Activated B cell treated with CpG ODN at 0.5 μM for 24 hours (primary cell): Measurements from ENCODE around the gene PIGU. TPM values are rescaled to one million over a fixed set of nuclear protein-coding genes. Genes with fewer than 3 reads are reported as not detected.

ENCODE experiments used
- ATAC-seq: fragments of 200-7000 bp; cut with Tn5 transposase; one replicate; pipeline ENCODE4 v1.10.0; 2021; ENCODE audit warnings: low read depth, mild to moderate bottlenecking, moderate library complexity
- CTCF ChIA-PET: fragments of 350-600 bp; sonication (Branson Sonifier 250); formaldehyde crosslinking; loops from one replicate; lab custom pipeline; 2021; ENCODE audit warnings: antibody characterized with exemption; lab: Charles Lee
- POLR2A ChIA-PET: fragments of 350-600 bp; sonication (Branson Sonifier 250); formaldehyde crosslinking; loops from one replicate; lab custom pipeline; 2021; ENCODE audit warnings: antibody characterized with exemption; lab: Charles Lee
- DNase-seq: peaks from one replicate; pipeline ENCODE4 v3.0.0; 2022
- H3K27ac Mint-ChIP-seq: one replicate; pipeline ENCODE4 v1.8.0; 2020; ENCODE audit warnings: mixed read lengths
- H3K27me3 Mint-ChIP-seq: one replicate; pipeline ENCODE4 v1.8.0; 2021; ENCODE audit warnings: mixed read lengths
- H3K36me3 Mint-ChIP-seq: one replicate; pipeline ENCODE4 v1.8.0; 2021; ENCODE audit warnings: low read depth, mixed read lengths
- H3K4me1 Mint-ChIP-seq: one replicate; pipeline ENCODE4 v1.8.0; 2021; ENCODE audit warnings: mixed read lengths
- H3K4me3 Mint-ChIP-seq: one replicate; pipeline ENCODE4 v1.8.0; 2020; ENCODE audit warnings: mild to moderate bottlenecking, mixed read lengths
- H3K9me3 Mint-ChIP-seq: one replicate; pipeline ENCODE4 v1.8.0; 2020; ENCODE audit warnings: mixed read lengths
- intact Hi-C: fragments of 100-400 bp; cut with micrococcal nuclease; formaldehyde crosslinking; loops from one replicate; pipeline ENCODE4 v1.15.1; 2024
- total RNA-seq: library from RNA; stranded (reverse); gene quantifications from 2 replicates; pipeline ENCODE4 v1.2.3, GENCODE V29; 2022
- TF ChIP-seq, protein P1 (sequence below): fragments of 200-600 bp; IDR thresholded peaks from one replicate; pipeline ENCODE4 v1.8.0; 2022; ENCODE audit warnings: antibody characterized with exemption, mild to moderate bottlenecking

Gene PIGU
- total RNA-seq, 1 donor from 2014 or later: 14.7 TPM

GRCh38 chr20:34709831-34710567 lies 33.1 kb upstream of the PIGU start:
- intact Hi-C loops: loop anchor here (1.0 to 10.0 kb wide), 8 partner anchors 33 to 715 kb away; partner anchors contain the start of genes AHCY, ITCH, MAP1LC3A and PIGU
- Mint-ChIP-seq H3K36me3 (peaks cover 17% of the 10 kb centered on the region), H3K4me1 (peaks cover 13% of the 10 kb centered on the region), H3K9me3 (no peaks in the 10 kb centered on the region), H3K4me3 (peak overlapping the region; percentile 88), H3K27ac (peak overlapping the region; percentile 80), H3K27me3 (no peaks in the 10 kb centered on the region)
- ATAC-seq: peak; percentile 68
- ChIA-PET CTCF (interaction anchor here (1.1 to 3.8 kb wide), 3 partner anchors 36 to 173 kb away, joined by 5 to 21 read pairs (median 5); no protein-coding TSS in a partner anchor), POLR2A (interaction anchor here (0.6 to 1.7 kb wide), 5 partner anchors 33 to 574 kb away, joined by 4 to 8 read pairs (median 6); partner anchors contain the start of genes ACSS2, DYNLRB1, EIF6 and PIGU)
- TF ChIP-seq, protein P1, sequence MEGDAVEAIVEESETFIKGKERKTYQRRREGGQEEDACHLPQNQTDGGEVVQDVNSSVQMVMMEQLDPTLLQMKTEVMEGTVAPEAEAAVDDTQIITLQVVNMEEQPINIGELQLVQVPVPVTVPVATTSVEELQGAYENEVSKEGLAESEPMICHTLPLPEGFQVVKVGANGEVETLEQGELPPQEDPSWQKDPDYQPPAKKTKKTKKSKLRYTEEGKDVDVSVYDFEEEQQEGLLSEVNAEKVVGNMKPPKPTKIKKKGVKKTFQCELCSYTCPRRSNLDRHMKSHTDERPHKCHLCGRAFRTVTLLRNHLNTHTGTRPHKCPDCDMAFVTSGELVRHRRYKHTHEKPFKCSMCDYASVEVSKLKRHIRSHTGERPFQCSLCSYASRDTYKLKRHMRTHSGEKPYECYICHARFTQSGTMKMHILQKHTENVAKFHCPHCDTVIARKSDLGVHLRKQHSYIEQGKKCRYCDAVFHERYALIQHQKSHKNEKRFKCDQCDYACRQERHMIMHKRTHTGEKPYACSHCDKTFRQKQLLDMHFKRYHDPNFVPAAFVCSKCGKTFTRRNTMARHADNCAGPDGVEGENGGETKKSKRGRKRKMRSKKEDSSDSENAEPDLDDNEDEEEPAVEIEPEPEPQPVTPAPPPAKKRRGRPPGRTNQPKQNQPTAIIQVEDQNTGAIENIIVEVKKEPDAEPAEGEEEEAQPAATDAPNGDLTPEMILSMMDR: no peak
- DNase-seq: no peak

DNA sequence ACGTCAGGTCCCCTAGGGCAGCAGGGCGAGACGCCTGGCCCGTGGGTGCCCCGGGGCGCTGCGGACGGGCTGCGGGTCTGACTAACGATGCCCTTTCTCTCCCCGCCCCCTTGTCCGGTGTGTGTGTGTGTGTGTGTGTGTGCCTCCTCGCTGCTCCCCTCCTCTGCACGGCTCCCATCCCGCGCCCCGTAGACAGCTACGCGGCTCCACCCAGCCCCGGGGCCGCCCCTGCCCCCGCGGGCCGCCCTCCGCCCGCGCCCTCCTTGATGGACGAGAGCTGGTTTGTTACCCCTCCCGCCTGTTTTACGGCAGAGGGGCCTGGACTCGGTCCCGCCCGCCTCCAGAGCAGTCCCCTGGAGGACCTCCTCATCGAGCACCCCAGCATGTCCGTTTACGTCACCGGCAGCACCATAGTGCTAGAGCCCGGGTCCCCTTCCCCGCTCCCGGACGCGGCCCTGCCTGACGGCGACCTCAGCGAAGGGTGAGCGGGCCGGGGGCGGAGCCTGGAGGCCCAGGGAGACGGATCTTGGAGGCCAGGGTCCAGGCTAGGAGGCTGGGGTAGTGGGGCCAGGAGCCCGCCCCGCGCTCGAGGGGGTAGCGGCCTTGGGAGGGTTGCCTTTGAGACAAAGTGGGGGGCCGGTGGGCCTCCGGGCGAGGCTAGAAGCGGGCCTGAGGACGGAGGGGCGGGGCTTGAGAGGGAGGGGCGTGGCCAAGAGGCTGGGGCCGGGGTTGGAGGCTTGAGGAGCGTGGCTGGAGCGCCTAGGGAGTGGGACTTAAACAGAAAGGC lies 32.3 kb upstream of the PIGU start:
- CTCF ChIA-PET: interaction anchor here (0.9 to 3.8 kb wide), 5 partner anchors 35 to 397 kb away, joined by 3 to 21 read pairs (median 5); no protein-coding TSS in a partner anchor
- ATAC-seq (peak; percentile 73), DNase-seq (peak; percentile 87)
- peak overlapping the region; percentile 88 for H3K4me3 Mint-ChIP-seq
- H3K9me3 Mint-ChIP-seq: no peaks in the 10 kb centered on the region
- POLR2A ChIA-PET: interaction anchor here (0.6 to 2.8 kb wide), 8 partner anchors 30 to 575 kb away, joined by 3 to 21 read pairs (median 5); partner anchors contain the start of genes AHCY, DYNLRB1, EIF6 and MAP1LC3A
- H3K36me3 Mint-ChIP-seq: peaks cover 11% of the 10 kb centered on the region
- H3K4me1 Mint-ChIP-seq: peaks cover 19% of the 10 kb centered on the region
- TF ChIP-seq, protein P1: no peak
- H3K27ac Mint-ChIP-seq: peak overlapping the region; percentile 80
- H3K27me3 Mint-ChIP-seq: no peaks in the 10 kb centered on the region
- intact Hi-C loops: loop anchor here (1.0 to 10.0 kb wide), 8 partner anchors 32 to 714 kb away; partner anchors contain the start of genes AHCY, ITCH, MAP1LC3A and PIGU

DNA sequence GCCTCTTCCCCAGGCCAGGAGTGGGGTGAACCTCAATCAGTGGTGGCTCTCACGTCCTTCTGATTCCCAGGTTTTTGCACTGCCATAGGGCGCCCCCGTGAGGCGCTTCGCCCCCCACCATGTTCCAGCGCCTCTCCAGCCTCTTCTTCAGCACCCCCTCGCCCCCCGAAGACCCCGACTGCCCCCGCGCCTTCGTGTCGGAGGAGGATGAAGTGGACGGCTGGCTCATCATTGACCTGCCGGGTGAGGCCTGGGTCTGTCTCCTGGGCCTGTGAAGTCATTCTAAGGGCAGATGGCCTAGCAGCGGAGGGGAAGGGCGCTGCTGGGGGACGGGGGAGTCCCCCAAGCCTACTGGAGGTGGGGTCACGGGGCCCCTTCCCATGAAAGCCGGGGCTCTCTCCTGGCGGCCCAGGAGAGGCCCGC lies 31.7 kb upstream of the PIGU start:
- peak overlapping the region; percentile 88 for H3K4me3 Mint-ChIP-seq
- intact Hi-C loops: loop anchor here (1.0 to 10.0 kb wide), 9 partner anchors 31 to 714 kb away; partner anchors contain the start of genes AHCY, ITCH, MAP1LC3A and PIGU
- POLR2A ChIA-PET: interaction anchor here (0.8 to 2.8 kb wide), 8 partner anchors 29 to 447 kb away, joined by 3 to 21 read pairs (median 4); partner anchors contain the start of genes AHCY, DYNLRB1, MAP1LC3A and PIGU
- DNase-seq: peak; percentile 63
- no peak for ATAC-seq
- peaks cover 21% of the 10 kb centered on the region for H3K4me1 Mint-ChIP-seq
- no peaks in the 10 kb centered on the region for H3K9me3 Mint-ChIP-seq
- peaks cover 10% of the 10 kb centered on the region for H3K36me3 Mint-ChIP-seq
- TF ChIP-seq, protein P1: no peak
- no peaks in the 10 kb centered on the region for H3K27me3 Mint-ChIP-seq
- H3K27ac Mint-ChIP-seq: peak overlapping the region; percentile 80
- CTCF ChIA-PET: interaction anchor here (0.7 to 3.8 kb wide), 8 partner anchors 10 to 436 kb away, joined by 3 to 21 read pairs (median 3); no protein-coding TSS in a partner anchor

- Mint-ChIP-seq H3K27me3 (peaks cover 2% of the 10 kb centered on the region), H3K4me1 (peaks cover 29% of the 10 kb centered on the region), H3K4me3 (no peak overlapping the region), H3K36me3 (peaks cover 4% of the 10 kb centered on the region), H3K9me3 (no peaks in the 10 kb centered on the region), H3K27ac (no peak overlapping the region)
- intact Hi-C loops: loop anchor here (10.0 kb wide), 1 partner anchor 712 kb away; the partner anchor contains the start of gene RALY
- ATAC-seq (no peak), DNase-seq (no peak)
- TF ChIP-seq, protein P1: no peak
- ChIA-PET POLR2A (interaction anchor here (2.8 kb wide), 1 partner anchor 30 kb away, joined by 21 read pairs; the partner anchor contains the start of gene PIGU), CTCF (interaction anchor here (0.8 to 3.8 kb wide), 8 partner anchors 9 to 395 kb away, joined by 3 to 21 read pairs (median 4); partner anchors contain the start of gene PIGU)
Measured at GRCh38 chr20:34706912-34707784, 30.3 kb upstream of the PIGU start.
